Neural progenitor cell (in vitro differentiated cells): Measurements from ENCODE around the gene RAD51B. TPM values are rescaled to one million over a fixed set of nuclear protein-coding genes. Genes with fewer than 3 reads are reported as not detected.
"Not testable (repeated sequence)": the region's sequence is repeated elsewhere in the genome, so short reads cannot be mapped to it uniquely, and the experiment has no call there.

ENCODE experiments used
- DNase-seq: peaks from one replicate; pipeline ENCODE4 v3.0.0-alpha.2; 2016; ENCODE audit warnings: low spot score
- H2AFZ ChIP-seq: fragments of 200-600 bp; sonication (generic); replicated peaks from 2 replicates; pipeline ENCODE4 v1.6.1; 2016; ENCODE audit warnings: antibody characterized with exemption
- H3F3A ChIP-seq: fragments of 200-600 bp; sonication (generic); 2 replicates; pipeline ENCODE4 v1.6.1; 2016; ENCODE audit warnings: antibody characterized with exemption, low read depth
- H3K27ac ChIP-seq: fragments of 200-600 bp; sonication (generic); 2 replicates; pipeline ENCODE4 v1.5.1; 2016; ENCODE audit warnings: mild to moderate bottlenecking
- H3K27me3 ChIP-seq: fragments of 200-600 bp; sonication (generic); 2 replicates; pipeline ENCODE4 v1.6.1; 2016; ENCODE audit warnings: mild to moderate bottlenecking, moderate library complexity
- H3K36me3 ChIP-seq: fragments of 200-600 bp; sonication (generic); 2 replicates; pipeline ENCODE4 v1.5.1; 2016
- H3K4me1 ChIP-seq: fragments of 200-600 bp; sonication (generic); 2 replicates; pipeline ENCODE4 v1.6.1; 2016; ENCODE audit warnings: mixed run types
- H3K4me2 ChIP-seq: fragments of 200-600 bp; sonication (generic); 2 replicates; pipeline ENCODE4 v1.6.1; 2016
- H3K4me3 ChIP-seq: fragments of 200-600 bp; sonication (generic); 2 replicates; pipeline ENCODE4 v1.5.1; 2016
- H3K79me2 ChIP-seq: fragments of 200-600 bp; sonication (generic); 2 replicates; pipeline ENCODE4 v1.6.1; 2016; ENCODE audit warnings: low read depth
- H3K9ac ChIP-seq: fragments of 200-600 bp; sonication (generic); 2 replicates; pipeline ENCODE4 v1.6.1; 2016
- H3K9me3 ChIP-seq: fragments of 200-600 bp; sonication (generic); 2 replicates; pipeline ENCODE4 v1.5.1; 2016; ENCODE audit warnings: low read depth
- H4K20me1 ChIP-seq: fragments of 200-600 bp; sonication (generic); 2 replicates; pipeline ENCODE4 v1.6.1; 2016; ENCODE audit warnings: low read depth
- H3K27ac Mint-ChIP-seq: 3 replicates; pipeline ENCODE4 v1.8.0; 2021; ENCODE audit warnings: mixed read lengths
- H3K27me3 Mint-ChIP-seq: 2 replicates; pipeline ENCODE4 v1.8.0; 2022; ENCODE audit warnings: low read depth, mild to moderate bottlenecking, inconsistent platforms, moderate library complexity, mixed read lengths; ENCODE audit not compliant: insufficient read depth
- H3K36me3 Mint-ChIP-seq: 3 replicates; pipeline ENCODE4 v1.8.0; 2021; ENCODE audit warnings: mixed read lengths
- H3K4me1 Mint-ChIP-seq: 3 replicates; pipeline ENCODE4 v1.8.0; 2021; ENCODE audit warnings: mixed read lengths
- H3K4me3 Mint-ChIP-seq: 3 replicates; pipeline ENCODE4 v1.8.0; 2021; ENCODE audit warnings: mild to moderate bottlenecking, moderate library complexity, mixed read lengths
- H3K9me3 Mint-ChIP-seq: 3 replicates; pipeline ENCODE4 v1.8.0; 2020; ENCODE audit warnings: mixed read lengths
- EZH2 ChIP-seq: fragments of 200-600 bp; sonication (generic); IDR thresholded peaks from 2 replicates; pipeline ENCODE4 v1.6.1; 2017; ENCODE audit warnings: antibody characterized with exemption, mild to moderate bottlenecking, moderate library complexity
- EZH2phosphoT487 ChIP-seq: fragments of 200-600 bp; sonication (generic); IDR thresholded peaks from 2 replicates; pipeline ENCODE4 v1.6.1; 2017; ENCODE audit warnings: antibody characterized with exemption
- total RNA-seq: library from RNA; depleted of rRNA; stranded (reverse); fragments of >200 nt; gene quantifications from 2 replicates; pipeline ENCODE4 v1.2.3, GENCODE V29; 2015; ENCODE audit warnings: low replicate concordance
- TF ChIP-seq, protein P1 (sequence below): fragments of 200-600 bp; sonication (generic); IDR thresholded peaks from 2 replicates; pipeline ENCODE4 v1.5.1; 2017; ENCODE audit warnings: antibody characterized with exemption, mild to moderate bottlenecking

The RAD51B gene
- total RNA-seq, 1 donor from 2014 or later = 50.5 TPM

- Mint-ChIP-seq H3K4me1 (no peaks in the 10 kb centered on the region), H3K27ac (no peak overlapping the region), H3K9me3 (peaks cover 8% of the 10 kb centered on the region), H3K4me3 (no peak overlapping the region), H3K27me3 (peaks cover 2% of the 10 kb centered on the region), H3K36me3 (peaks cover 14% of the 10 kb centered on the region)
- no peaks in the 10 kb centered on the region for H3F3A ChIP-seq
- H3K4me2 ChIP-seq = no peak overlapping the region
- H3K27ac ChIP-seq = no peak overlapping the region
- no peaks in the 10 kb centered on the region for H3K4me1 ChIP-seq
- no peak overlapping the region for H3K4me3 ChIP-seq
- no peak for TF ChIP-seq EZH2
- TF ChIP-seq, protein P1, sequence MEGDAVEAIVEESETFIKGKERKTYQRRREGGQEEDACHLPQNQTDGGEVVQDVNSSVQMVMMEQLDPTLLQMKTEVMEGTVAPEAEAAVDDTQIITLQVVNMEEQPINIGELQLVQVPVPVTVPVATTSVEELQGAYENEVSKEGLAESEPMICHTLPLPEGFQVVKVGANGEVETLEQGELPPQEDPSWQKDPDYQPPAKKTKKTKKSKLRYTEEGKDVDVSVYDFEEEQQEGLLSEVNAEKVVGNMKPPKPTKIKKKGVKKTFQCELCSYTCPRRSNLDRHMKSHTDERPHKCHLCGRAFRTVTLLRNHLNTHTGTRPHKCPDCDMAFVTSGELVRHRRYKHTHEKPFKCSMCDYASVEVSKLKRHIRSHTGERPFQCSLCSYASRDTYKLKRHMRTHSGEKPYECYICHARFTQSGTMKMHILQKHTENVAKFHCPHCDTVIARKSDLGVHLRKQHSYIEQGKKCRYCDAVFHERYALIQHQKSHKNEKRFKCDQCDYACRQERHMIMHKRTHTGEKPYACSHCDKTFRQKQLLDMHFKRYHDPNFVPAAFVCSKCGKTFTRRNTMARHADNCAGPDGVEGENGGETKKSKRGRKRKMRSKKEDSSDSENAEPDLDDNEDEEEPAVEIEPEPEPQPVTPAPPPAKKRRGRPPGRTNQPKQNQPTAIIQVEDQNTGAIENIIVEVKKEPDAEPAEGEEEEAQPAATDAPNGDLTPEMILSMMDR = no peak
- no peak for TF ChIP-seq EZH2phosphoT487
- H3K27me3 ChIP-seq = no peaks in the 10 kb centered on the region
- H2AFZ ChIP-seq = no peak overlapping the region
- no peak for DNase-seq
- no peak overlapping the region for H3K9ac ChIP-seq
- no peaks in the 10 kb centered on the region for H3K36me3 ChIP-seq
- no peaks in the 10 kb centered on the region for H3K79me2 ChIP-seq
- no peaks in the 10 kb centered on the region for H3K9me3 ChIP-seq
- H4K20me1 ChIP-seq = no peaks in the 10 kb centered on the region
Measured at GRCh38 chr14:67965696-67966095, 146.1 kb downstream of the RAD51B start.

GRCh38 chr14:67967206-67967605 is 147.6 kb downstream of the RAD51B start:
- no peak overlapping the region for H3K4me2 ChIP-seq
- H3K4me1 Mint-ChIP-seq = no peaks in the 10 kb centered on the region
- H3K4me3 ChIP-seq = no peak overlapping the region
- TF ChIP-seq EZH2 (no peak), EZH2phosphoT487 (no peak)
- TF ChIP-seq, protein P1 = no peak
- H3K36me3 ChIP-seq = no peaks in the 10 kb centered on the region
- H3K79me2 ChIP-seq = no peaks in the 10 kb centered on the region
- H4K20me1 ChIP-seq = no peaks in the 10 kb centered on the region
- H3K4me1 ChIP-seq = no peaks in the 10 kb centered on the region
- H3K36me3 Mint-ChIP-seq = peaks cover 14% of the 10 kb centered on the region
- no peak overlapping the region for H3K27ac Mint-ChIP-seq
- DNase-seq = no peak
- H2AFZ ChIP-seq = no peak overlapping the region
- no peaks in the 10 kb centered on the region for H3K27me3 ChIP-seq
- H3K9ac ChIP-seq = no peak overlapping the region
- H3F3A ChIP-seq = no peaks in the 10 kb centered on the region
- no peak overlapping the region for H3K4me3 Mint-ChIP-seq
- H3K27me3 Mint-ChIP-seq = peaks cover 2% of the 10 kb centered on the region
- H3K9me3 Mint-ChIP-seq = peaks cover 8% of the 10 kb centered on the region
- no peaks in the 10 kb centered on the region for H3K9me3 ChIP-seq
- no peak overlapping the region for H3K27ac ChIP-seq

DNA sequence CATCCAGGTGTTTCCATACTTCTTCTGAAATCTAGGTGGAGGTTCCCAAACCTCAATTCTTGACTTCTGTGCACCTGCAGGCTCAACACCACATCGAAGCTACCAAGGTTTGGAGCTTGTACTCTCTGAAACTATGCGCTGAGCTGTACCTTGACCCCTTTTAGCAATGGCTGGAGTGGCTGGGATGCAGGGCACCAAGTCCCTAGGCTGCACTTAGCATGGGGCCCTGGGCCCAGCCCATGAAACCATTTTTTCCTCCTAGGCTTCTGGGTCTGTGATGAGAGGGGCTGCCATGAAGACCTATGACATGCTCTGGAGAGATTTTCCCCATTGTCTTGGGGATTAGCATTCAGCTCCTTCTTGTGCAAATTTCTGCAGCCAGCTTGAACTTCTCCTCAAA is 148.4 kb downstream of the RAD51B start:
- not testable (repeated sequence) for DNase-seq, H3K4me1 ChIP-seq, H3K27me3 ChIP-seq, H3F3A ChIP-seq, H3K9ac ChIP-seq, H3K36me3 ChIP-seq, H3K9me3 ChIP-seq, H3K4me3 Mint-ChIP-seq, H3K27me3 Mint-ChIP-seq, H3K4me2 ChIP-seq, H2AFZ ChIP-seq, H3K79me2 ChIP-seq, H3K4me1 Mint-ChIP-seq, H3K27ac Mint-ChIP-seq, H4K20me1 ChIP-seq, H3K9me3 Mint-ChIP-seq, H3K4me3 ChIP-seq, H3K27ac ChIP-seq
- H3K36me3 Mint-ChIP-seq = peaks cover 14% of the 10 kb centered on the region

DNA sequence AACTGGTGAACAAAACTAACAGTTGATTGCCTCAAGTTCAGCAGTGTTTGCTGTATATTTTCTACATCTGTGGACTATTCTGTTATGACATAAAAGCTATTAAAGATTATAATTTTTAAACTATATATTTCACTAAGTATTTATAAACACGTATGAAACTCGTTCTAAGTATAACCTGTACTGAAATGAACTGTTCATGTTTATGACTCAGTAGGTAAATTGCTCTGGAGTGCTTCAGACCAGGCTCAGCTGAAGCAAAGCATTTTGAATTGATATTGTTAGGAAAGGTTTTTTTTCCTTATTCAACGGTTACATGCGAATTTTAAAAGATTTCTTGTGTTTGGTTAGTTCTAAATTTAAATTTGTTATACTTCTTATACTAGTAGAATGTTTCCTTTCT is 151.3 kb downstream of the RAD51B start:
- H3K4me3 ChIP-seq = no peak overlapping the region
- no peaks in the 10 kb centered on the region for H3F3A ChIP-seq
- no peak overlapping the region for H3K4me2 ChIP-seq
- H3K4me1 ChIP-seq = no peaks in the 10 kb centered on the region
- no peak overlapping the region for H3K27ac Mint-ChIP-seq
- no peak for DNase-seq
- no peaks in the 10 kb centered on the region for H3K79me2 ChIP-seq
- TF ChIP-seq, protein P1 = no peak
- TF ChIP-seq EZH2 (no peak), EZH2phosphoT487 (no peak)
- no peaks in the 10 kb centered on the region for H3K4me1 Mint-ChIP-seq
- peaks cover 8% of the 10 kb centered on the region for H3K9me3 Mint-ChIP-seq
- H3K9ac ChIP-seq = no peak overlapping the region
- H3K4me3 Mint-ChIP-seq = no peak overlapping the region
- H4K20me1 ChIP-seq = no peaks in the 10 kb centered on the region
- H3K27ac ChIP-seq = no peak overlapping the region
- H3K36me3 Mint-ChIP-seq = peaks cover 12% of the 10 kb centered on the region
- no peaks in the 10 kb centered on the region for H3K9me3 ChIP-seq
- no peaks in the 10 kb centered on the region for H3K27me3 Mint-ChIP-seq
- no peaks in the 10 kb centered on the region for H3K27me3 ChIP-seq
- no peak overlapping the region for H2AFZ ChIP-seq
- no peaks in the 10 kb centered on the region for H3K36me3 ChIP-seq
